Effector memory CD8-positive, alpha-beta T cell (primary cell): Measurements from ENCODE around the gene TBC1D24.
"Not testable (repeated sequence)": the region's sequence is repeated elsewhere in the genome, so short reads cannot be mapped to it uniquely, and the experiment has no call there.

Source experiments
- ATAC-seq: fragments of 150-1000 bp; cut with Tn5 transposase; replicated peaks from 2 replicates; pipeline ENCODE4 v1.10.0; 2021; ENCODE audit warnings: mild to moderate bottlenecking, moderate library complexity
- DNase-seq, 3 experiments: peaks; one replicate each; pipeline ENCODE4 v3.0.0; 2021
- H3K27ac Mint-ChIP-seq, 2 donors: one replicate each; pipeline ENCODE4 v1.8.0; 2022; ENCODE audit warnings: mild to moderate bottlenecking in 2 of 2, mixed read lengths in 2 of 2, moderate library complexity in 2 of 2
- H3K27me3 Mint-ChIP-seq, 2 donors: one replicate each; pipeline ENCODE4 v1.8.0; 2022; ENCODE audit warnings: mixed read lengths in 2 of 2
- H3K36me3 Mint-ChIP-seq: one replicate; pipeline ENCODE4 v1.8.0; 2022; ENCODE audit warnings: mild to moderate bottlenecking, moderate library complexity, mixed read lengths; ENCODE audit not compliant: insufficient read depth
- H3K4me1 Mint-ChIP-seq, 2 donors: one replicate each; pipeline ENCODE4 v1.8.0; 2022; ENCODE audit warnings: low read depth in 2 of 2, mixed read lengths in 2 of 2
- H3K4me3 Mint-ChIP-seq, 2 donors: one replicate each; pipeline ENCODE4 v1.8.0; 2022; ENCODE audit warnings: mild to moderate bottlenecking in 2 of 2, mixed read lengths in 2 of 2, moderate library complexity in 2 of 2
- H3K9me3 Mint-ChIP-seq, 2 donors: one replicate each; pipeline ENCODE4 v1.8.0; 2022; ENCODE audit warnings: mixed read lengths in 2 of 2

Gene TBC1D24

GRCh38 chr16:2437032-2437790, 37.7 kb upstream of the TBC1D24 start:
- ATAC-seq (no peak), DNase-seq (no peak)
- H3K4me3 Mint-ChIP-seq: no peak overlapping the region
- H3K27ac Mint-ChIP-seq: no peak overlapping the region
- H3K4me1 Mint-ChIP-seq: peaks cover 5 to 11% of the 10 kb centered on the region in 2 donors
- H3K36me3 Mint-ChIP-seq: peaks cover 2% of the 10 kb centered on the region
- H3K27me3 Mint-ChIP-seq: no peaks in the 10 kb centered on the region
- no peaks in the 10 kb centered on the region for H3K9me3 Mint-ChIP-seq

GRCh38 chr16:2438121-2438520, 36.8 kb upstream of the TBC1D24 start:
- H3K4me3 Mint-ChIP-seq: no peak overlapping the region
- peaks cover 5 to 11% of the 10 kb centered on the region in 2 donors for H3K4me1 Mint-ChIP-seq
- ATAC-seq: no peak
- no peaks in the 10 kb centered on the region for H3K27me3 Mint-ChIP-seq
- H3K9me3 Mint-ChIP-seq: no peaks in the 10 kb centered on the region
- H3K36me3 Mint-ChIP-seq: no peaks in the 10 kb centered on the region
- DNase-seq: no peak
- no peak overlapping the region for H3K27ac Mint-ChIP-seq

DNA sequence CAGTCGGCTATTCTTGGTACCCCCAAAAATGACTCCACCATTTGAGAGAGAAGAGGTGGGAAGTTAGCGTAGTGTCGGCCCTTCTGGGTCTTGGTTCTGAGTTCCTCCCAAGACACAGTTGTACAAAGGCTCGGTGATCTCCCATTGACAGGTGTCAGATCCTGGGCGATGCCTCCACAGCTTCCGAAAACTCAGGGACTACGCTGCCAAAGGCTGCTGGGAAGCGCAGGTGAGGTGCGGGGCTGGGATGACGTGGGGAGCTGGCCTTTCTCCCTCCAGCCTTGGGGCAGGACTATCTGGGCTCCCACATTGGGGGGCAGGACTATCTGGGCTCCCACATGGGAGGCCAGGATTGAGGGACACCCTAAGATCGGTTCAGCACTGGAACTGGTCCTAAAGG, 35.3 kb upstream of the TBC1D24 start:
- DNase-seq: no peak
- Mint-ChIP-seq H3K36me3 (peaks cover 4% of the 10 kb centered on the region), H3K4me3 (no peak overlapping the region), H3K9me3 (no peaks in the 10 kb centered on the region), H3K4me1 (peaks cover 5 to 11% of the 10 kb centered on the region in 2 donors), H3K27ac (peak overlapping the region in 1 of 2 donors; percentile 57), H3K27me3 (no peaks in the 10 kb centered on the region)
- ATAC-seq: no peak

DNA sequence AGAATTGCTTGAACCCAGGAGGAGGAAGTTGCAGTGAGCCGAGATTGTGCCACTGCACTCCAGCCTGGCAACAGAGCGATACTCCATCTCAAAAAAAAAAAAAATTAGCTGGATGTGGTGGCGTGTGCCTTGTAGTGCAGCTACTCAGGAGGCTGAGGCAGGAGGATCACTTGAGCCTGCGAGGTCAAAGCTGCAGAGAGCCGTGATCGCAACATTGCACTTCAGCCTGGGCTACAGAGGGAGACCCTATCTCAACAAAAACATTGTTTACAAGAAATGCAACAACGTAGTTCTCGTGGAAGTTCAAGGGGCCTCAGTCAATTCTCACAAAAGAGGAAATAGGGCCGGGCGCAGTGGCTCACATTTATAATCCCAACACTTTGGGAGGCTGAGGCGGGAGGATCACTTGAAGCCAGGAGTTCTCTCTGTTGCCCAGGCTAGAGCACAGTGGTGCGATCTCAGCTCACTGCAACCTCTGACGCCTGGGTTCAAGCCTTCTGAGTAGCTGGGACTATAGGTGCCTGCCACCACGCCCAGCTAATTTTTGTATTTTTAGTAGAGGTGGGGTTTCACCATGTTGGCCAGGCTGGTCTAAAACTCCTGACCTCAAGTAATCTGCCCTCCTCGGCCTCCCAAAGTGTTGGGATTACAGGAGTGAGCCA, 33.7 kb upstream of the TBC1D24 start:
- H3K9me3 Mint-ChIP-seq: not testable (repeated sequence)
- peak overlapping the region in 1 of 2 donors; percentile 54 for H3K27ac Mint-ChIP-seq

GRCh38 chr16:2443555-2443954, 31.4 kb upstream of the TBC1D24 start:
- ATAC-seq (no peak), DNase-seq (no peak)
- peaks cover 20% of the 10 kb centered on the region for H3K36me3 Mint-ChIP-seq
- H3K9me3 Mint-ChIP-seq: no peaks in the 10 kb centered on the region
- no peaks in the 10 kb centered on the region for H3K27me3 Mint-ChIP-seq
- no peak overlapping the region for H3K27ac Mint-ChIP-seq
- no peak overlapping the region for H3K4me3 Mint-ChIP-seq
- peaks cover 5 to 11% of the 10 kb centered on the region in 2 donors for H3K4me1 Mint-ChIP-seq

More for the DNA sequence above, 33.7 kb upstream of the TBC1D24 start:
- DNase-seq, ATAC-seq, H3K27me3 Mint-ChIP-seq, H3K4me3 Mint-ChIP-seq: not testable (repeated sequence)
- Mint-ChIP-seq H3K4me1 (peaks cover 5 to 11% of the 10 kb centered on the region in 2 donors), H3K36me3 (peaks cover 19% of the 10 kb centered on the region)

DNA sequence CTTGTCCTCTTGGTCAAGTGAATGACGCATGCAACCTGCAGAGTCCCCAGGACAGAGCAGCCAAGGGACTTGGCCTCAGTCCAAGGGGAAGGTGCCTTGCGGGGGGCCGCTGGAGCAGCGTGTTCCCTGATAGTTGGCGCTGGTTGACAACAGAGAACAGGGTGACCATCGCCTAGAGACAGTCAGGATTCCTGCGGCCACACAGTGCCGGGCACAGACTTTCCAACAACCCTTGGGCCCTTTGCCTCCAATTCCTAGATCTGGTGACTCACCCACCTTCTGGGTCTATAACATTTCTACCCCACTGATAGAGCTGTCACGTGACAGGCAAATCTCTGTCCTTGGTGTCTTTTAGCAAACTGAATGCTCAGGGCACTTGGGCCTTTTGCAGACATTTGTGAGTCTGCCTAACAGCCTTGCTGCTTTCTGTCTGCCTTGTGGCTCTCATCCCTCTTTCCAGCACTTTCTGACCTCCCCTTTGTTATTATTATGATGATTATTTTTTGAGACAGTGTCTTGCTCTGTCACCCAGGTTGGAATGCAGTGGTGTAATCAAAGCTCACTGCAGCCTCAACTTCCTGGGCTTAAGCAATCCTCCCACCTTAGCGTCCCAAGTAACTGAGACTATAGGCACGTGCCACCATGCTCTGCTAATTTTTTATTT, 26.9 kb upstream of the TBC1D24 start:
- H3K4me3 Mint-ChIP-seq: no peak overlapping the region
- no peaks in the 10 kb centered on the region for H3K4me1 Mint-ChIP-seq
- ATAC-seq (no peak), DNase-seq (no peak)
- H3K36me3 Mint-ChIP-seq: peaks cover 20% of the 10 kb centered on the region
- no peaks in the 10 kb centered on the region for H3K27me3 Mint-ChIP-seq
- no peak overlapping the region for H3K27ac Mint-ChIP-seq
- H3K9me3 Mint-ChIP-seq: no peaks in the 10 kb centered on the region

- Mint-ChIP-seq H3K4me1 (no peaks in the 10 kb centered on the region), H3K36me3 (peaks cover 20% of the 10 kb centered on the region), H3K4me3 (no peak overlapping the region), H3K27ac (no peak overlapping the region), H3K9me3 (no peaks in the 10 kb centered on the region), H3K27me3 (no peaks in the 10 kb centered on the region)
- DNase-seq (no peak), ATAC-seq (no peak)
Measured at GRCh38 chr16:2449118-2449517, 25.8 kb upstream of the TBC1D24 start.

DNA sequence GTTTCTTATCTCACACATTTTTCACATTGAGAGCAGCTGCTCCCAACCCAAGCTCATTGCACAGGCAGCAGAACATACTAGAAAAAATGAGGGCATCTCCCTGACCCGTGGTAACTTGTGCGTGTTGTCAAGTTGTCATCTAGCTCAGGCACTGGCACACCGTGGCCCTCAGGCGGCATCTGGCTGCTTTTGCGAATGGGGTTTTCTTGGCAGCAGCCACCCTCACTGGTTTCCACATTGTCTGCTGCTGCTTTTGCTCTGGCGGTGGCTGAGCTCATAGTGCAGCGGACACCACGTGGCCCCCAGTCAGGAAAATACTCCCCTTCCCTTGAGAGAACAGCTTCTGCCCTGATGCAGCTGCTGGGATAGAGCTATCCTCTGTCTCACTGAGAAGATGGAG, 24.4 kb upstream of the TBC1D24 start:
- no peak overlapping the region for H3K27ac Mint-ChIP-seq

DNA sequence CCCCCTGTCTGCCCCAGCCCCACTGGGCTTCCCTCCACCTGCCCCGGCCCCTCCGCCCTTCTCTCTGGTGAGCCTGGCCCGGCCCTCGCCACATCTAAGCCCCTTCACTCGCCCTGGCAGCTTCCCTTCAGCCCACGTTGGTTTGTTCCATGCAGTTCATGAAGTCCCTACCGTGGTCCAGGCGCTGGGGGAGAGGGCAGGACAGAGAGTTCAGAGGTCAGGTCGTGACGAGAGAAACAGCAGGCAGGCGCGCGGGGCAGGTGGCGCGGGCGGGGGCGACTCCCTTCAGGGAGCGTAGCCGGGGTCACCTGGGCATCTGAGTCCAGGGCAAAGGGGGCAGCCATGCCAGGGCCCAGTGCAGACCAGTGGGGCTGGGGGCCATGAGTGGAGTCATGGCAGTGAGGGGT, 23.9 kb upstream of the TBC1D24 start:
- Mint-ChIP-seq H3K27me3 (no peaks in the 10 kb centered on the region), H3K27ac (no peak overlapping the region), H3K36me3 (peaks cover 4% of the 10 kb centered on the region), H3K4me1 (no peaks in the 10 kb centered on the region), H3K9me3 (no peaks in the 10 kb centered on the region), H3K4me3 (no peak overlapping the region)
- ATAC-seq (no peak), DNase-seq (no peak)

More for the DNA sequence above, 24.4 kb upstream of the TBC1D24 start:
- Mint-ChIP-seq H3K36me3 (peaks cover 8% of the 10 kb centered on the region), H3K27me3 (no peaks in the 10 kb centered on the region), H3K9me3 (no peaks in the 10 kb centered on the region), H3K4me3 (no peak overlapping the region), H3K4me1 (no peaks in the 10 kb centered on the region)
- ATAC-seq: no peak
- DNase-seq: no peak

GRCh38 chr16:2451851-2452320, 23.0 kb upstream of the TBC1D24 start:
- no peaks in the 10 kb centered on the region for H3K4me1 Mint-ChIP-seq
- no peaks in the 10 kb centered on the region for H3K27me3 Mint-ChIP-seq
- H3K4me3 Mint-ChIP-seq: no peak overlapping the region
- H3K27ac Mint-ChIP-seq: no peak overlapping the region
- no peaks in the 10 kb centered on the region for H3K9me3 Mint-ChIP-seq
- H3K36me3 Mint-ChIP-seq: no peaks in the 10 kb centered on the region
- no peak for DNase-seq
- no peak for ATAC-seq

- Mint-ChIP-seq H3K36me3 (no peaks in the 10 kb centered on the region), H3K27me3 (no peaks in the 10 kb centered on the region)
Measured at GRCh38 chr16:2452650-2453049, 22.3 kb upstream of the TBC1D24 start.

GRCh38 chr16:2455081-2455845, 19.7 kb upstream of the TBC1D24 start:
- Mint-ChIP-seq H3K27me3 (no peaks in the 10 kb centered on the region), H3K4me3 (no peak overlapping the region), H3K9me3 (no peaks in the 10 kb centered on the region), H3K4me1 (peaks cover 5 to 8% of the 10 kb centered on the region in 2 donors), H3K27ac (no peak overlapping the region), H3K36me3 (no peaks in the 10 kb centered on the region)
- ATAC-seq: no peak
- DNase-seq: no peak

More at GRCh38 chr16:2452650-2453049, 22.3 kb upstream of the TBC1D24 start:
- Mint-ChIP-seq H3K27ac (no peak overlapping the region), H3K9me3 (no peaks in the 10 kb centered on the region), H3K4me3 (no peak overlapping the region), H3K4me1 (no peaks in the 10 kb centered on the region)
- DNase-seq (no peak), ATAC-seq (no peak)

DNA sequence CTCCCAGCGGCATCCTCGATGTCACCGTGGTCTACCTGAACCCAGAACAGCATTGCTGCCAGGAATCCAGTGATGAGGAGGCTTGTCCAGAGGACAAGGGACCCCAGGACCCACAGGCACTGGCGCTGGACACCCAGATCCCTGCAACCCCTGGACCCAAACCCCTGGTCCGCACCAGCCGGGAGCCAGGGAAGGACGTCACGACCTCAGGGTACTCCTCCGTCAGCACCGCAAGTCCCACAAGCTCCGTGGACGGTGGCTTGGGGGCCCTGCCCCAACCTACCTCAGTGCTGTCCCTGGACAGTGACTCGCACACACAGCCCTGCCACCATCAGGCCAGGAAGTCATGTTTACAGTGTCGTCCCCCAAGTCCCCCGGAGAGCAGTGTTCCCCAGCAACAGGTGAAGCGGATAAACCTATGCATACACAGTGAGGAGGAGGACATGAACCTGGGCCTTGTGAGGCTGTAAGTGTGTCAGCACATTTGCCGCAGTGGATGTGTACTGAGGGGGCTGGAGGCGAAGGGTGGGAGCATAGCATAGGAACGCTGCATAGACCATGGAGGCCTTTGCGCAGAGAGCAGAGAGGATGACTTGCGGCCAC, 18.3 kb upstream of the TBC1D24 start:
- Mint-ChIP-seq H3K27ac (no peak overlapping the region), H3K36me3 (no peaks in the 10 kb centered on the region)

More for the DNA sequence above, 18.3 kb upstream of the TBC1D24 start:
- no peak for DNase-seq
- Mint-ChIP-seq H3K4me3 (no peak overlapping the region), H3K9me3 (no peaks in the 10 kb centered on the region), H3K4me1 (peaks cover 5 to 8% of the 10 kb centered on the region in 2 donors), H3K27me3 (no peaks in the 10 kb centered on the region)
- no peak for ATAC-seq
